Fibroblast of lung (primary cell): ENCODE data around the gene GPAM.

ENCODE experiments used
- EZH2 ChIP-seq: IDR thresholded peaks from 2 replicates; pipeline ENCODE4 v1.5.1; 2012; ENCODE audit warnings: low read length, control low read depth, mild to moderate bottlenecking; ENCODE audit errors: missing control alignments
- TF ChIP-seq, protein P1 (sequence below), 2 donors: IDR thresholded peaks in 1 of 2; conservative IDR thresholded peaks in 1 of 2; 1 replicate in 1 of 2; 2 replicates in 1 of 2; pipeline ENCODE4 v1.5.1; 2011 to 2012; ENCODE audit warnings: low read length in 2 of 2, control low read depth in 1 of 2, inconsistent platforms in 1 of 2, low read depth in 1 of 2, mild to moderate bottlenecking in 1 of 2

DNA sequence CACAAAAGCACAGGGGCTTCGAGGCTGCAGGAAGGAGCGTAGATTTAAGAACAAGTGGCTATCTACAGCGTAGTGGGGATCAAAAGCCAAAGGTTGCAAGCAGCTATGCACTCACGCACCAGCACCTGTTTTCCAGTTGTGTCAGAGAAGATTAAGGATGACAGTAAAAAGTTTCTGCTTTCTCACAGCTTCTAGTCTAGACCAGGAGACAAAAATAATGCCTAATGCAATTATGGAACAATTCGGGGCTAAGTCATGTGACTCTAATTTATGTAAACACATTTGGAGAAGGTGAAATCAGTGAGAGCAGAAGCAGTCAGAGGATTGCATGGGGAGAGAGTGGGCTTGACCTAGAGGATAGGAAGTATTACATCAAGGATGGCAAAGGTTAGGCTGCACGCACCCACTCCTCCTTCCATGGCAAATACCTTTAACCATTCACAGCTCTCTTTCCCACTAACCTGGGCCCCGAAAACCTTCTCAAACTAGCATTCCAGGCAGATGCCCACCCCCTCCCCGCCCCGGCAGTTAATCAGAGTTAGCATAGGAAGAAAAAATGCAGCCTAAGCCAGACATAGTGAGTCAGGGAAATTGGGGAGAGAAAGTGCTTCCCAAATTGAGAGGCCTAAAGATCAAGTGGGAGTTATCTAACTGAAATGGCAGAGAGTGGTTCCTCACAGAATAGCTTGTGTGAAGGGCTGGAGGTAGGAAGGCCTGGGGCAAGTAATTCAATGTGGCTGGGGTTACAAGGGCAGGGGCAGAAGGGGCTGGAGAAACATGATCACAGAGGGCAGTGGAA, 48.2 kb upstream of the GPAM start:
- TF ChIP-seq, protein P1, sequence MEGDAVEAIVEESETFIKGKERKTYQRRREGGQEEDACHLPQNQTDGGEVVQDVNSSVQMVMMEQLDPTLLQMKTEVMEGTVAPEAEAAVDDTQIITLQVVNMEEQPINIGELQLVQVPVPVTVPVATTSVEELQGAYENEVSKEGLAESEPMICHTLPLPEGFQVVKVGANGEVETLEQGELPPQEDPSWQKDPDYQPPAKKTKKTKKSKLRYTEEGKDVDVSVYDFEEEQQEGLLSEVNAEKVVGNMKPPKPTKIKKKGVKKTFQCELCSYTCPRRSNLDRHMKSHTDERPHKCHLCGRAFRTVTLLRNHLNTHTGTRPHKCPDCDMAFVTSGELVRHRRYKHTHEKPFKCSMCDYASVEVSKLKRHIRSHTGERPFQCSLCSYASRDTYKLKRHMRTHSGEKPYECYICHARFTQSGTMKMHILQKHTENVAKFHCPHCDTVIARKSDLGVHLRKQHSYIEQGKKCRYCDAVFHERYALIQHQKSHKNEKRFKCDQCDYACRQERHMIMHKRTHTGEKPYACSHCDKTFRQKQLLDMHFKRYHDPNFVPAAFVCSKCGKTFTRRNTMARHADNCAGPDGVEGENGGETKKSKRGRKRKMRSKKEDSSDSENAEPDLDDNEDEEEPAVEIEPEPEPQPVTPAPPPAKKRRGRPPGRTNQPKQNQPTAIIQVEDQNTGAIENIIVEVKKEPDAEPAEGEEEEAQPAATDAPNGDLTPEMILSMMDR (conservative IDR thresholded peaks at IDR 0.05 in 1 of 2, IDR thresholded peaks at IDR 0.05 in 1 of 2; ENCODE audit: low read depth in 1 of 2, low read length in 2 of 2) = no peak
- no peak for TF ChIP-seq EZH2
